HEK293 (cell line): ENCODE results near the gene RPL13A.

Experiments used
- CTCF ChIA-PET: fragments of 350-600 bp; formaldehyde crosslinking; extraction: SDS; loops from one replicate; lab custom pipeline; 2021; ENCODE audit warnings: antibody characterized with exemption; lab: Yijun Ruan, JAX
- POLR2A ChIA-PET: fragments of 300-600 bp; formaldehyde crosslinking; extraction: SDS; loops from one replicate; lab custom pipeline; 2020; ENCODE audit warnings: antibody characterized with exemption, inconsistent platforms; lab: Yijun Ruan, JAX
- H3K27ac ChIP-seq: fragments of 200-500 bp; sonication (Bioruptor generic); 2 replicates; pipeline ENCODE4 v1.5.1; 2014; ENCODE audit warnings: low read depth, low read length, control low read depth, inconsistent platforms; ENCODE audit errors: extremely low read depth
- H3K36me3 ChIP-seq, 2 experiments: fragments of 200-500 bp in 1 of 2; sonication (Bioruptor generic) in 1 of 2; 1 replicate in 1 of 2; 2 replicates in 1 of 2; pipeline ENCODE4 v1.5.1; 2014 to 2017; ENCODE audit warnings: inconsistent platforms in 2 of 2, low read length in 2 of 2; ENCODE audit not compliant: control insufficient read depth in 2 of 2, insufficient read depth in 1 of 2
- H3K4me1 ChIP-seq: fragments of 200-500 bp; sonication (Bioruptor generic); 2 replicates; pipeline ENCODE4 v1.5.1; 2014; ENCODE audit warnings: mild to moderate bottlenecking, low read length, inconsistent platforms; ENCODE audit not compliant: control insufficient read depth, insufficient read depth
- H3K4me3 ChIP-seq: 2 replicates; pipeline ENCODE4 v1.5.1; 2011; ENCODE audit warnings: low read depth, mild to moderate bottlenecking, control low read depth, low read length, moderate library complexity
- H3K9me3 ChIP-seq: fragments of 200-500 bp; sonication (Bioruptor generic); 2 replicates; pipeline ENCODE4 v1.5.1; 2014; ENCODE audit warnings: low read depth, low read length, inconsistent platforms; ENCODE audit not compliant: control insufficient read depth, insufficient read depth
- GLIS1 ChIP-seq: fragments of 450-650 bp; formaldehyde crosslinking; IDR thresholded peaks from 2 replicates; pipeline ENCODE4 v1.5.1; 2016; ENCODE audit warnings: missing biosample characterization, missing genetic modification characterization
- GLIS2 ChIP-seq: fragments of 450-650 bp; formaldehyde crosslinking; IDR thresholded peaks from 2 replicates; pipeline ENCODE4 v1.5.1; 2016; ENCODE audit warnings: missing biosample characterization, missing genetic modification characterization
- KLF1 ChIP-seq: fragments of 450-650 bp; formaldehyde crosslinking; IDR thresholded peaks from 2 replicates; pipeline ENCODE4 v1.5.1; 2016; ENCODE audit warnings: missing biosample characterization, missing genetic modification characterization
- KLF8 ChIP-seq: fragments of 450-650 bp; formaldehyde crosslinking; IDR thresholded peaks from 2 replicates; pipeline ENCODE4 v1.5.1; 2016; ENCODE audit warnings: missing biosample characterization, missing genetic modification characterization
- KLF9 ChIP-seq: fragments of 450-650 bp; formaldehyde crosslinking; IDR thresholded peaks from 2 replicates; pipeline ENCODE4 v1.5.1; 2016; ENCODE audit warnings: missing biosample characterization, missing genetic modification characterization, low read depth
- MZF1 ChIP-seq: fragments of 450-650 bp; formaldehyde crosslinking; IDR thresholded peaks from 2 replicates; pipeline ENCODE4 v1.5.1; 2017; ENCODE audit warnings: missing biosample characterization, missing genetic modification characterization, borderline replicate concordance
- SP7 ChIP-seq: fragments of 450-650 bp; formaldehyde crosslinking; IDR thresholded peaks from 2 replicates; pipeline ENCODE4 v1.5.1; 2016; ENCODE audit warnings: missing biosample characterization, missing genetic modification characterization
- WT1 ChIP-seq: fragments of 450-650 bp; formaldehyde crosslinking; IDR thresholded peaks from 2 replicates; pipeline ENCODE4 v1.5.1; 2016; ENCODE audit warnings: missing biosample characterization, missing genetic modification characterization
- ZEB2 ChIP-seq: fragments of 450-650 bp; formaldehyde crosslinking; IDR thresholded peaks from 2 replicates; pipeline ENCODE4 v1.5.1; 2016; ENCODE audit warnings: missing biosample characterization, missing genetic modification characterization
- ZIC2 ChIP-seq: fragments of 450-650 bp; formaldehyde crosslinking; IDR thresholded peaks from 2 replicates; pipeline ENCODE4 v1.5.1; 2016; ENCODE audit warnings: missing biosample characterization, missing genetic modification characterization
- ZNF274 ChIP-seq, 2 experiments: fragments of 200-500 bp in 1 of 2; fragments of 450-650 bp in 1 of 2; sonication (Bioruptor generic) in 1 of 2; formaldehyde crosslinking in 1 of 2; IDR thresholded peaks; 2 replicates each; pipeline versions ENCODE4 v1.5.1 to v1.6.1; 2014 to 2016; ENCODE audit warnings: borderline replicate concordance in 1 of 2, inconsistent platforms in 1 of 2, low read length in 1 of 2, missing biosample characterization in 1 of 2, missing genetic modification characterization in 1 of 2
- ZNF324 ChIP-seq: fragments of 450-650 bp; formaldehyde crosslinking; IDR thresholded peaks from 2 replicates; pipeline ENCODE4 v1.5.1; 2016; ENCODE audit warnings: missing biosample characterization, missing genetic modification characterization
- ZNF335 ChIP-seq: fragments of 450-650 bp; formaldehyde crosslinking; conservative IDR thresholded peaks from 2 replicates; pipeline ENCODE4 v1.5.1; 2016; ENCODE audit warnings: missing biosample characterization, missing genetic modification characterization
- ZNF341 ChIP-seq: fragments of 450-650 bp; formaldehyde crosslinking; IDR thresholded peaks from 2 replicates; pipeline ENCODE4; 2016; ENCODE audit warnings: low read depth, missing biosample characterization, missing genetic modification characterization
- ZNF518A ChIP-seq: fragments of 450-650 bp; formaldehyde crosslinking; conservative IDR thresholded peaks from 2 replicates; pipeline ENCODE4 v1.5.1; 2016; ENCODE audit warnings: low read depth, missing biosample characterization, missing genetic modification characterization
- ZNF600 ChIP-seq: fragments of 450-650 bp; formaldehyde crosslinking; IDR thresholded peaks from 2 replicates; pipeline ENCODE4 v1.5.1; 2016; ENCODE audit warnings: missing biosample characterization, missing genetic modification characterization
- ZNF670 ChIP-seq: fragments of 450-650 bp; formaldehyde crosslinking; IDR thresholded peaks from 2 replicates; pipeline ENCODE4 v1.5.1; 2016; ENCODE audit warnings: missing biosample characterization, missing genetic modification characterization, low read depth
- ZNF777 ChIP-seq: fragments of 450-650 bp; formaldehyde crosslinking; IDR thresholded peaks from 2 replicates; pipeline ENCODE4 v1.5.1; 2017; ENCODE audit warnings: missing biosample characterization, missing genetic modification characterization, borderline replicate concordance
- ZNF843 ChIP-seq: fragments of 450-650 bp; formaldehyde crosslinking; IDR thresholded peaks from 2 replicates; pipeline ENCODE4 v1.5.1; 2016; ENCODE audit warnings: missing biosample characterization, missing genetic modification characterization
- ZXDB ChIP-seq: fragments of 450-650 bp; formaldehyde crosslinking; IDR thresholded peaks from 2 replicates; pipeline ENCODE4 v1.5.1; 2016; ENCODE audit warnings: missing biosample characterization, missing genetic modification characterization
- TF ChIP-seq, protein P1 (sequence below): fragments of 450-650 bp; formaldehyde crosslinking; IDR thresholded peaks from 2 replicates; pipeline ENCODE4 v1.5.1; 2016; ENCODE audit warnings: missing biosample characterization, missing genetic modification characterization
- TF ChIP-seq, protein P2 (sequence below): fragments of 450-650 bp; formaldehyde crosslinking; IDR thresholded peaks from 2 replicates; pipeline ENCODE4 v1.5.1; 2016; ENCODE audit warnings: missing biosample characterization, missing genetic modification characterization, borderline replicate concordance
- TF ChIP-seq, protein P3 (sequence below): fragments of 450-650 bp; formaldehyde crosslinking; IDR thresholded peaks from 2 replicates; pipeline ENCODE4 v1.5.1; 2016; ENCODE audit warnings: missing biosample characterization, missing genetic modification characterization

Gene RPL13A

DNA sequence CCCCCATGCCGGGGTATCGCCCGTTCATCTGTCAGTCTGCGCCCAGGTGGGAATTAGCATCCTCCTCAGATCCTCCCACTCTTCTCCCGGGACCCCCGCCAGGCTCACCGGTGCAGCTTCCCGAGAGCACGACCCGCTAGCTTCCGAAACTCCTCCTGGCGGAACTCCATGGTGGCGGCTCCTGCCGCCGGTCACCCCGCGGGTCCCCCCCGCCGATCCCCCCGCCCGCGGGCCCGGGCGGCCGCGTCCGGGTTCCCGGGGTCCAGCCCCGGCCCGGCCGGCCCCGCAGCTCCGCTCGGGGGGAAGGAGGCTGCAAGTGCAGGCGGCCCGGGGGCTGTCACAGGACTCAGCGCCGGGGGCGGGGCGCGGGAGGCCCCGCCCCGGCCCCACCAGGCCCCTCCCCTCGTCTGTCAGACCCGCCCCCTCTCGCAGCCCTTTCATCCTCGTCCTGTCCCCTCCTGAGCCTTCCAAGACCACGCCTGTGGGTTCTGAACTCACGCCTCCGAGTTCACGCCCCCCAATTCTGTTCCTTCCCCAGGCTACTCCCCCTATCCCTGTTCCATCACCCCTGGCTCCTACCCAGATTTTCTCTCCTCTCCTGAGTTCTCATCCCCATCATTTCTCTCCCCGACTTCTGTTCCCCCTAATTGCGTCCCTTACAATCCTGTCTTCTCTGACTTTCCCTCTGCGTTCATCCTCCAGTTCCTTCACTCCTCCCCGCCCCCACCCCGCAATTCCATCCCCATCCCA lies 46.0 kb upstream of the RPL13A start, which contains the start of gene SLC17A7:
SLC17A7 (minus strand) TSS at position 318 of the 750 bp plus-strand sequence; CDS start at position 170, 148 bp downstream.
- Histone ChIP-seq H3K9me3 (no peaks in the 10 kb centered on the region), H3K4me3 (peak within 1 kb of the TSS; percentile 23), H3K36me3 (peaks cover 0 to 1% of the 10 kb centered on the region in 2 experiments; a peak in 2 of 3 replicates), H3K27ac (no peak within 1 kb of the TSS), H3K4me1 (peaks cover 7% of the 10 kb centered on the region)
- POLR2A ChIA-PET: interaction anchor here (2.3 kb wide), 1 partner anchor 11 kb away, joined by 28 read pairs; the partner anchor contains the start of genes ALDH16A1 and PIH1D1
- CTCF ChIA-PET: interaction anchor here (1.2 to 2.4 kb wide), 6 partner anchors 10 to 50 kb away, joined by 4 to 59 read pairs (median 8); partner anchors contain the start of genes GFY and PIH1D1
- TF ChIP-seq, protein P1, sequence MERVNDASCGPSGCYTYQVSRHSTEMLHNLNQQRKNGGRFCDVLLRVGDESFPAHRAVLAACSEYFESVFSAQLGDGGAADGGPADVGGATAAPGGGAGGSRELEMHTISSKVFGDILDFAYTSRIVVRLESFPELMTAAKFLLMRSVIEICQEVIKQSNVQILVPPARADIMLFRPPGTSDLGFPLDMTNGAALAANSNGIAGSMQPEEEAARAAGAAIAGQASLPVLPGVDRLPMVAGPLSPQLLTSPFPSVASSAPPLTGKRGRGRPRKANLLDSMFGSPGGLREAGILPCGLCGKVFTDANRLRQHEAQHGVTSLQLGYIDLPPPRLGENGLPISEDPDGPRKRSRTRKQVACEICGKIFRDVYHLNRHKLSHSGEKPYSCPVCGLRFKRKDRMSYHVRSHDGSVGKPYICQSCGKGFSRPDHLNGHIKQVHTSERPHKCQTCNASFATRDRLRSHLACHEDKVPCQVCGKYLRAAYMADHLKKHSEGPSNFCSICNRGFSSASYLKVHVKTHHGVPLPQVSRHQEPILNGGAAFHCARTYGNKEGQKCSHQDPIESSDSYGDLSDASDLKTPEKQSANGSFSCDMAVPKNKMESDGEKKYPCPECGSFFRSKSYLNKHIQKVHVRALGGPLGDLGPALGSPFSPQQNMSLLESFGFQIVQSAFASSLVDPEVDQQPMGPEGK (tag by site-specific recombination): peak; percentile 80
- TF ChIP-seq ZNF518A (tag by site-specific recombination) (no peak), WT1 (no peak), MZF1 (no peak), GLIS1 (tag by site-specific recombination) (0 out of 2 replicates have a peak, but pooled peaks have one; percentile 1), ZNF324 (tag by site-specific recombination) (no peak), KLF8 (tag by site-specific recombination) (peak; percentile 68; the same call in 1 of the 2 replicates), ZNF843 (tag by site-specific recombination) (peak; percentile 27; the same call in 1 of the 2 replicates), GLIS2 (0 out of 2 replicates have a peak, but pooled peaks have one; percentile 44), ZNF335 (peak; percentile 75), ZNF341 (tag by site-specific recombination) (peak; percentile 20; the same call in 1 of the 2 replicates), ZNF777 (tag by site-specific recombination) (peak; percentile 59; the same call in 1 of the 2 replicates), ZNF274 (IDR thresholded peaks at IDR 0.05; ENCODE audit: low read length) (no peak), ZNF274 (tag by site-specific recombination; IDR thresholded peaks at IDR 0.05; ENCODE audit: borderline replicate concordance) (no peak), SP7 (tag by site-specific recombination) (0 out of 2 replicates have a peak, but pooled peaks have one; percentile 16), KLF1 (tag by site-specific recombination) (peak; percentile 64), ZIC2 (tag by site-specific recombination) (peak; percentile 13; the same call in 1 of the 2 replicates), ZEB2 (tag by site-specific recombination) (no peak), KLF9 (tag by site-specific recombination) (peak; percentile 87), ZNF670 (tag by site-specific recombination) (no peak), ZNF600 (peak; percentile 81), ZXDB (tag by site-specific recombination) (peak; percentile 23; the same call in 1 of the 2 replicates)
- TF ChIP-seq, protein P2, sequence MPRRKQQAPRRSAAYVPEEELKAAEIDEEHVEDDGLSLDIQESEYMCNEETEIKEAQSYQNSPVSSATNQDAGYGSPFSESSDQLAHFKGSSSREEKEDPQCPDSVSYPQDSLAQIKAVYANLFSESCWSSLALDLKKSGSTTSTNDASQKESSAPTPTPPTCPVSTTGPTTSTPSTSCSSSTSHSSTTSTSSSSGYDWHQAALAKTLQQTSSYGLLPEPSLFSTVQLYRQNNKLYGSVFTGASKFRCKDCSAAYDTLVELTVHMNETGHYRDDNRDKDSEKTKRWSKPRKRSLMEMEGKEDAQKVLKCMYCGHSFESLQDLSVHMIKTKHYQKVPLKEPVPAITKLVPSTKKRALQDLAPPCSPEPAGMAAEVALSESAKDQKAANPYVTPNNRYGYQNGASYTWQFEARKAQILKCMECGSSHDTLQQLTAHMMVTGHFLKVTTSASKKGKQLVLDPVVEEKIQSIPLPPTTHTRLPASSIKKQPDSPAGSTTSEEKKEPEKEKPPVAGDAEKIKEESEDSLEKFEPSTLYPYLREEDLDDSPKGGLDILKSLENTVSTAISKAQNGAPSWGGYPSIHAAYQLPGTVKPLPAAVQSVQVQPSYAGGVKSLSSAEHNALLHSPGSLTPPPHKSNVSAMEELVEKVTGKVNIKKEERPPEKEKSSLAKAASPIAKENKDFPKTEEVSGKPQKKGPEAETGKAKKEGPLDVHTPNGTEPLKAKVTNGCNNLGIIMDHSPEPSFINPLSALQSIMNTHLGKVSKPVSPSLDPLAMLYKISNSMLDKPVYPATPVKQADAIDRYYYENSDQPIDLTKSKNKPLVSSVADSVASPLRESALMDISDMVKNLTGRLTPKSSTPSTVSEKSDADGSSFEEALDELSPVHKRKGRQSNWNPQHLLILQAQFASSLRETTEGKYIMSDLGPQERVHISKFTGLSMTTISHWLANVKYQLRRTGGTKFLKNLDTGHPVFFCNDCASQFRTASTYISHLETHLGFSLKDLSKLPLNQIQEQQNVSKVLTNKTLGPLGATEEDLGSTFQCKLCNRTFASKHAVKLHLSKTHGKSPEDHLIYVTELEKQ (tag by site-specific recombination): no peak
- TF ChIP-seq, protein P3, sequence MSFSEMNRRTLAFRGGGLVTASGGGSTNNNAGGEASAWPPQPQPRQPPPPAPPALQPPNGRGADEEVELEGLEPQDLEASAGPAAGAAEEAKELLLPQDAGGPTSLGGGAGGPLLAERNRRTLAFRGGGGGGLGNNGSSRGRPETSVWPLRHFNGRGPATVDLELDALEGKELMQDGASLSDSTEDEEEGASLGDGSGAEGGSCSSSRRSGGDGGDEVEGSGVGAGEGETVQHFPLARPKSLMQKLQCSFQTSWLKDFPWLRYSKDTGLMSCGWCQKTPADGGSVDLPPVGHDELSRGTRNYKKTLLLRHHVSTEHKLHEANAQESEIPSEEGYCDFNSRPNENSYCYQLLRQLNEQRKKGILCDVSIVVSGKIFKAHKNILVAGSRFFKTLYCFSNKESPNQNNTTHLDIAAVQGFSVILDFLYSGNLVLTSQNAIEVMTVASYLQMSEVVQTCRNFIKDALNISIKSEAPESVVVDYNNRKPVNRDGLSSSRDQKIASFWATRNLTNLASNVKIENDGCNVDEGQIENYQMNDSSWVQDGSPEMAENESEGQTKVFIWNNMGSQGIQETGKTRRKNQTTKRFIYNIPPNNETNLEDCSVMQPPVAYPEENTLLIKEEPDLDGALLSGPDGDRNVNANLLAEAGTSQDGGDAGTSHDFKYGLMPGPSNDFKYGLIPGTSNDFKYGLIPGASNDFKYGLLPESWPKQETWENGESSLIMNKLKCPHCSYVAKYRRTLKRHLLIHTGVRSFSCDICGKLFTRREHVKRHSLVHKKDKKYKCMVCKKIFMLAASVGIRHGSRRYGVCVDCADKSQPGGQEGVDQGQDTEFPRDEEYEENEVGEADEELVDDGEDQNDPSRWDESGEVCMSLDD (tag by site-specific recombination): peak; percentile 61; the same call in 1 of the 2 replicates
